ENCODE measurements around the gene RPP40. TPM values are rescaled to one million over a fixed set of nuclear protein-coding genes. Genes with fewer than 3 reads are reported as not detected.
A peak's percentile ranks its signal among the peaks of the same experiment; 100 is the strongest.
"Not testable (repeated sequence)": the region's sequence is repeated elsewhere in the genome, so short reads cannot be mapped to it uniquely, and the experiment has no call there.

RPP40 gene
- polyA plus RNA-seq, 4 donors: 2.2 to 10.6 (median 6.4) TPM

DNA sequence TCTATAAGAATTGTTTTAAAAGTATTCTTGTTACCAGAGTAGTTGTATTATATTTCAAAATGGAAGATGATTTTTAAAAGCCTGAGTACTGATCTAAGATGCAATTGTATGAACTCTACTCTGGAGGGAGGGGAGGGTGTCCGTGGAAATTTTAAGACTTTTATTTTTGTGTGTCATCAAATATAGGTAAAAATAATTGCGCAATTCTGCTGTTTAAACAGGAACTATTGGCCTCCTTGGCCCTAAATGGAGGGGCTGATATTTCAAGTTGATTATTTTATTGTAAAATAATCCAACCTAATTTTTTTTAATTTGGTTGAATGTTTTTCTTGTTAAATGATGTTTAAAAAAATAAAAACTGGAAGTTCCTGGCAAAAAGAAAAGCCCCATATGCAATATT is 38.1 kb upstream of the RPP40 start:
- no peak for DNase-seq
- Histone ChIP-seq H3K36me3 (ENCODE audit: control insufficient read depth in 3 of 3, insufficient read depth in 2 of 3, low read depth in 1 of 3, low read length in 3 of 3) (no peaks in the 10 kb centered on the region), H3K9me3 (ENCODE audit: control insufficient read depth in 2 of 2, insufficient read depth in 1 of 2, low read depth in 1 of 2, low read length in 1 of 2) (peaks cover 0 to 3% of the 10 kb centered on the region in 2 donors), H3K4me1 (ENCODE audit: control insufficient read depth in 3 of 3, insufficient read depth in 2 of 3, low read depth in 1 of 3, low read length in 2 of 3) (no peaks in the 10 kb centered on the region), H3K27ac (ENCODE audit: low read depth in 1 of 3, low read length in 2 of 3) (no peak overlapping the region), H3K27me3 (ENCODE audit: control insufficient read depth in 3 of 3, insufficient read depth in 3 of 3, low read length in 3 of 3) (no peaks in the 10 kb centered on the region), H3K4me3 (ENCODE audit: low read depth in 1 of 3, low read length in 3 of 3) (no peak overlapping the region)
- 32 to 52% (median 40%) methylated on average over 2 of the region's 2 CpGs for WGBS, 3 donors
- no peak for FAIRE-seq

DNA sequence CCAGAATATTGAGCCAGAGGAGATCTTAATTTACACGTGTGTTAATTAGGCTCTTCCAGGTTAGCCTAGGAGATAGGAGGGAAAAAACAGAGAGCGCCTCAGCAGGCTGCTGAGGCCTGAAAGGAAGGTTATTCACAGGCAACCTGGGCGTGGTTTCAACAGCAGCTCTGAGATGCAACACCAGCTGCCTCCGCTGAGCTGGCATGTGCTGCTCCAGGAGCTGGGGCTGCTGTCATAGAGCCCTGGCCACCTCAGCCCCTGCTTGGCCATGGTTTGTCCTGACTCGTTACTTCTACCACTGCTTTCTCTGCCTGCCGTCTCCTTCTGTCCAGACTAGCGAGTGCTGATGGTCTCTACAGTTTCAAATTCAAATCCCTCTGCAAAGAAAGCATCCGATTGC is 32.4 kb upstream of the RPP40 start:
- Histone ChIP-seq H3K36me3 (ENCODE audit: control insufficient read depth in 3 of 3, insufficient read depth in 2 of 3, low read depth in 1 of 3, low read length in 3 of 3) (no peaks in the 10 kb centered on the region), H3K4me3 (ENCODE audit: low read depth in 1 of 3, low read length in 3 of 3) (no peak overlapping the region), H3K27me3 (ENCODE audit: control insufficient read depth in 3 of 3, insufficient read depth in 3 of 3, low read length in 3 of 3) (no peaks in the 10 kb centered on the region), H3K4me1 (ENCODE audit: control insufficient read depth in 3 of 3, insufficient read depth in 2 of 3, low read depth in 1 of 3, low read length in 2 of 3) (no peaks in the 10 kb centered on the region), H3K9me3 (ENCODE audit: control insufficient read depth in 2 of 2, insufficient read depth in 1 of 2, low read depth in 1 of 2, low read length in 1 of 2) (no peaks in the 10 kb centered on the region), H3K27ac (ENCODE audit: low read depth in 1 of 3, low read length in 2 of 3) (no peak overlapping the region)
- DNase-seq (peak; percentile 42 to 61), FAIRE-seq (no peak)
- WGBS, 3 donors: 40 to 65% (median 50%) methylated on average over 8 of the region's 8 CpGs

DNA sequence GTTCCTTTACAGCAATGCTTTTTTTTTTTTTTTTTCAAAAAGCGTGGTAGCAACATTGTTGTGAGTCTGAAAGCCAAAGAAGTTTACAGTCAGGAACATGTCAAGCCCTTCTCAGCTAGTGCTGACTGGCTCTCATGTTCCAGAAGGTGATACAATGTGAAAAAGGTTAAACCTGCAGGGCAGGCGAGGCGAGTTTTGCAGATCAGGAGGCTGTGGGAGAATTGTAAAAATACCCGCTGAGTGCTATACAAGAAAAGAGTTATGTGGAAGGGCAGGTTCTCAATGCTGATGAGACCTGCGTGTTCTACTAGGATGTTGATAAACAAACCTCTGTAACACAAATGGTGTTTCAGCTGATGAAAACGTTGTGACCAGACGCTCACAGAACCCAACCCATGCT is 30.9 kb upstream of the RPP40 start:
- Histone ChIP-seq H3K27me3 (ENCODE audit: control insufficient read depth in 3 of 3, insufficient read depth in 3 of 3, low read length in 3 of 3) (no peaks in the 10 kb centered on the region), H3K4me1 (ENCODE audit: control insufficient read depth in 3 of 3, insufficient read depth in 2 of 3, low read depth in 1 of 3, low read length in 2 of 3) (no peaks in the 10 kb centered on the region), H3K27ac (ENCODE audit: low read depth in 1 of 3, low read length in 2 of 3) (no peak overlapping the region), H3K4me3 (ENCODE audit: low read depth in 1 of 3, low read length in 3 of 3) (no peak overlapping the region), H3K9me3 (ENCODE audit: control insufficient read depth in 2 of 2, insufficient read depth in 1 of 2, low read depth in 1 of 2, low read length in 1 of 2) (peaks cover 0 to 2% of the 10 kb centered on the region in 2 donors), H3K36me3 (ENCODE audit: control insufficient read depth in 3 of 3, insufficient read depth in 2 of 3, low read depth in 1 of 3, low read length in 3 of 3) (no peaks in the 10 kb centered on the region)
- 67 to 81% (median 70%) methylated on average over 7 of the region's 7 CpGs for WGBS, 3 donors
- no peak for DNase-seq
- FAIRE-seq: no peak

DNA sequence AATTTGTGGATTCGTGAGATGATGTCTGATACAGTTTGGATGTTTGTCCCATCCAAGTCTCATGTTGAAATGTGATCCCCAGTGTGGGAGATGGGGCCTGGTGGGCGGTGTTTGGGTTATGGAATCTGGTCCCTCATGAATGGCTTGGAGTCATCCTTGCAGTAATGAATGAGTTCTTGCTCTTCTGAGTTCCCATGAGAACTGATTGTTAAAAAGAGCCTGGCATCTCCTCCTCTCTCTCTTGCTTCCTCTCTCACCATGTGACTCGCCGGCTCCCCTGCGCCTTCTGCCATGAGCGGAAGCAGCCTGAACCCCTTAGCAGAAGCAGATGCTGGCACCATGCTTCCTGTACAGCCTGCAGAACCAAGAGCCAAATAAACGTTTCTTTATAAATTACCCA is 30.5 kb upstream of the RPP40 start:
- no peak overlapping the region for H3K27ac ChIP-seq (ENCODE audit: low read depth in 1 of 3, low read length in 2 of 3)

DNA sequence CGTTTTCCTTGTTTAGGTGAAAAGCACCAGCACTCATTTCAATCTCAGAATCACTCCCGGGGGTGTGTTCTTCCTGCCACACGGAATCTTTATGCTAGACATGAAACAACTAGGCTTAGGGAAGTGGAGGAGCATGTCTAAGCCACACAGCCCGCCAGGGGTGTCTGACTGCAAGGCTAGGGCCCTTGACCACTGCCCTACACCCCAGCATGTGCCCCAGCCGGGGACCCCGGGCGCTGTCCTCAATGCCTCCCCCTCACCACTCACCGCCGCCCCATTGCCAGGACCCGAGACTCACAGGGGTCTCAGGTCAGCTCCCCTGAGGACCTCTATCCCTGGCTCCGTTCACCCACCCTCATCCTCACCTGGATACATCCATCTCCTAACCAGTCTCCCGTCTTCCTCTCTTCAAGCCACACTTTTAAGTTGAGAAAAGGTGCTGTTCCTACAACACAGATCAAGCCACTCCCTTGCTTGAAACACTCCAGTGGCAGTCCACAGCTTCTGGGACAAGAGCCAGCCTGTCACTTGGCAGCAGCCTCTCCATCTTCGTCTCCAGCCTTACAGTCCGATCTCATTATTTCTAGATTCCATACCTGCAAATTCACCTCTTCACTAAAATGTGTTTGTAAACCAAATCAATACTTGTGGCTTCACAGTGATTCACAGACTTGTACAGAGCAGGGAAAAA is 29.5 kb upstream of the RPP40 start:
- not testable (repeated sequence) for H3K4me1 ChIP-seq (ENCODE audit: control insufficient read depth in 3 of 3, insufficient read depth in 2 of 3, low read depth in 1 of 3, low read length in 2 of 3); H3K9me3 ChIP-seq (ENCODE audit: control insufficient read depth in 2 of 2, insufficient read depth in 1 of 2, low read depth in 1 of 2, low read length in 1 of 2); DNase-seq; H3K27ac ChIP-seq (ENCODE audit: low read depth in 1 of 3, low read length in 2 of 3); H3K36me3 ChIP-seq (ENCODE audit: control insufficient read depth in 3 of 3, insufficient read depth in 2 of 3, low read depth in 1 of 3, low read length in 3 of 3); FAIRE-seq; H3K4me3 ChIP-seq (ENCODE audit: low read depth in 1 of 3, low read length in 3 of 3); H3K27me3 ChIP-seq (ENCODE audit: control insufficient read depth in 3 of 3, insufficient read depth in 3 of 3, low read length in 3 of 3)
- WGBS, 3 donors: 68 to 80% (median 80%) methylated on average over 8 to 14 of the region's 14 CpGs

More for the DNA sequence above, 30.5 kb upstream of the RPP40 start:
- WGBS, 3 donors: 70 to 79% (median 79%) methylated on average over 7 of the region's 7 CpGs
- FAIRE-seq: no peak
- H3K4me1 ChIP-seq (ENCODE audit: control insufficient read depth in 3 of 3, insufficient read depth in 2 of 3, low read depth in 1 of 3, low read length in 2 of 3): no peaks in the 10 kb centered on the region
- H3K9me3 ChIP-seq (ENCODE audit: control insufficient read depth in 2 of 2, insufficient read depth in 1 of 2, low read depth in 1 of 2, low read length in 1 of 2): peaks cover 0 to 2% of the 10 kb centered on the region in 2 donors
- H3K4me3 ChIP-seq (ENCODE audit: low read depth in 1 of 3, low read length in 3 of 3): no peak overlapping the region
- no peak for DNase-seq
- no peaks in the 10 kb centered on the region for H3K36me3 ChIP-seq (ENCODE audit: control insufficient read depth in 3 of 3, insufficient read depth in 2 of 3, low read depth in 1 of 3, low read length in 3 of 3)
- no peaks in the 10 kb centered on the region for H3K27me3 ChIP-seq (ENCODE audit: control insufficient read depth in 3 of 3, insufficient read depth in 3 of 3, low read length in 3 of 3)

DNA sequence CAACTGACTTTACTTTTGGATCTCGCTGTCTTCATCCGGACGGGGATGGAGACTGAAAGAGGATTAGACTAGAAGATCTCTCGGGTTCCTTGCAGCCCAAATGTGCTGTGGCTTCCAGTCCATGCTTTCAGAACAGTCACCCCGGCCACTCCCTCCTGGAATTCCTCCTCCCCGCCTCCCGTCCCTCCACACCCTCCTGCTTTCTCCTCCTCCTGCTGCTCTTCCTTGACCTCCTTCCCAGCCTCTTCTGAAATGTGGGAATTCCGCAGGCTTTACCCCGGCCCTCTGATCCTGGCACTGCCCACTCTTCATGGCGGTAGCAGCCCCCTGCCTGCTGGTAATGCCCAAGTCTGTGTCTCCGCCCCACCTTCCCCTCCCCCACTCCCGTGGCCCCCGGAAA is 28.9 kb upstream of the RPP40 start:
- H3K4me1 ChIP-seq (ENCODE audit: control insufficient read depth in 3 of 3, insufficient read depth in 2 of 3, low read depth in 1 of 3, low read length in 2 of 3); H3K9me3 ChIP-seq (ENCODE audit: control insufficient read depth in 2 of 2, insufficient read depth in 1 of 2, low read depth in 1 of 2, low read length in 1 of 2); H3K4me3 ChIP-seq (ENCODE audit: low read depth in 1 of 3, low read length in 3 of 3); FAIRE-seq; H3K27me3 ChIP-seq (ENCODE audit: control insufficient read depth in 3 of 3, insufficient read depth in 3 of 3, low read length in 3 of 3); H3K36me3 ChIP-seq (ENCODE audit: control insufficient read depth in 3 of 3, insufficient read depth in 2 of 3, low read depth in 1 of 3, low read length in 3 of 3); H3K27ac ChIP-seq (ENCODE audit: low read depth in 1 of 3, low read length in 2 of 3): not testable (repeated sequence)
- DNase-seq: peak in 1 of 2 donors; percentile 36
- WGBS, 3 donors: 35 to 52% (median 47%) methylated on average over 13 of the region's 13 CpGs

DNA sequence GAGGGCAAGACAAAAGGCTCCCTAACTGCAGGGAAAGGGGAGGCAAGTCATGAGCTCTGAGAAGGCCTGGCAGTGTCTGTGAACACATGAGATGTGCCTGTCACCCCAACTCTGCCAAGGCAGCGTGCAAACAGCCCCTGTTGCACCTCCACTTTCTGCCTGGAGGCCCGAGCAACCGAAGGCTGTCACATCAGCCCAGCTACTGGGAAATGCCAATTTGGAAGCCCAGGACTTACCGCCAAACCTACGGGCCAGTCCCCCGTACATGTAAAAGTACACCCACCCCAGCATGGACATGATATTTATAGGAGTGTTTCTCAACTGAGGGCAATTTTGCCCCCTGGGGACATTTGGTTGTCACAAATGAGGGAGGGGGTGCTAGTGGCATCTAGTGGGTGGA is 27.3 kb upstream of the RPP40 start:
- FAIRE-seq (no peak), DNase-seq (no peak)
- Histone ChIP-seq H3K27me3 (ENCODE audit: control insufficient read depth in 3 of 3, insufficient read depth in 3 of 3, low read length in 3 of 3) (no peaks in the 10 kb centered on the region), H3K9me3 (ENCODE audit: control insufficient read depth in 2 of 2, insufficient read depth in 1 of 2, low read depth in 1 of 2, low read length in 1 of 2) (peaks cover 0 to 2% of the 10 kb centered on the region in 2 donors), H3K27ac (ENCODE audit: low read depth in 1 of 3, low read length in 2 of 3) (no peak overlapping the region), H3K36me3 (ENCODE audit: control insufficient read depth in 3 of 3, insufficient read depth in 2 of 3, low read depth in 1 of 3, low read length in 3 of 3) (no peaks in the 10 kb centered on the region), H3K4me3 (ENCODE audit: low read depth in 1 of 3, low read length in 3 of 3) (no peak overlapping the region), H3K4me1 (ENCODE audit: control insufficient read depth in 3 of 3, insufficient read depth in 2 of 3, low read depth in 1 of 3, low read length in 2 of 3) (no peaks in the 10 kb centered on the region)
- 94 to 100% (median 98%) methylated on average over 6 of the region's 6 CpGs for WGBS, 3 donors

DNA sequence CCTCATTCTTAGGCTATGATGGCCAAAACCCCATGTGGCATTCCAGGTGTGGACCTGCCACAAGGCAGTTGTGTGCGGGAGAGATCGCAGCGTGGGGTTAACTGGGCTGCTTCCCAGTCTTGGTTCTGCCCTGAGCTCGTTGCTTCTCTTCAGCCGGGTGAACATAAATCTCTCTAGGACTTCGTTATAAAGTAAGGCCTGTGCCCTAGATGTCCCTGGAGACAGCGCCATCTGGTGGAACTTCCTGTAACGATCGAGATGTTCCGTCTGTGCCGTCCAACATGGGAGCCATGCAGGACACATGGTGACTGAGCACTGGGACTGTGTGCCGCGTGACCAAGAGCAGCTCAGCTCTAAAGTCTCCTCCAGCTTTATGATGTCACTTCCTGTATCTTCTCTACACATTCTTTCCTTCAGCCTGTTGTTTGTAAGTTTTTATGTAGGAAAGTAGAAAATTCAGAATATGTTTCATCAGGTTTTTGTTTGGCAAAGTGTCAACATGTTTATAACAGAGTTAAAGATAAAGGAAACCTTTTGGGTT is 26.8 kb upstream of the RPP40 start:
- H3K27ac ChIP-seq (ENCODE audit: low read depth in 1 of 3, low read length in 2 of 3): no peak overlapping the region
- no peaks in the 10 kb centered on the region for H3K27me3 ChIP-seq (ENCODE audit: control insufficient read depth in 3 of 3, insufficient read depth in 3 of 3, low read length in 3 of 3)
- peaks cover 0 to 2% of the 10 kb centered on the region in 2 donors for H3K9me3 ChIP-seq (ENCODE audit: control insufficient read depth in 2 of 2, insufficient read depth in 1 of 2, low read depth in 1 of 2, low read length in 1 of 2)
- H3K4me1 ChIP-seq (ENCODE audit: control insufficient read depth in 3 of 3, insufficient read depth in 2 of 3, low read depth in 1 of 3, low read length in 2 of 3): no peaks in the 10 kb centered on the region
- no peak for FAIRE-seq
- 30 to 41% (median 38%) methylated on average over 13 of the region's 13 CpGs for WGBS, 3 donors
- H3K36me3 ChIP-seq (ENCODE audit: control insufficient read depth in 3 of 3, insufficient read depth in 2 of 3, low read depth in 1 of 3, low read length in 3 of 3): no peaks in the 10 kb centered on the region
- DNase-seq: peak; percentile 69 to 89
- H3K4me3 ChIP-seq (ENCODE audit: low read depth in 1 of 3, low read length in 3 of 3): no peak overlapping the region

DNA sequence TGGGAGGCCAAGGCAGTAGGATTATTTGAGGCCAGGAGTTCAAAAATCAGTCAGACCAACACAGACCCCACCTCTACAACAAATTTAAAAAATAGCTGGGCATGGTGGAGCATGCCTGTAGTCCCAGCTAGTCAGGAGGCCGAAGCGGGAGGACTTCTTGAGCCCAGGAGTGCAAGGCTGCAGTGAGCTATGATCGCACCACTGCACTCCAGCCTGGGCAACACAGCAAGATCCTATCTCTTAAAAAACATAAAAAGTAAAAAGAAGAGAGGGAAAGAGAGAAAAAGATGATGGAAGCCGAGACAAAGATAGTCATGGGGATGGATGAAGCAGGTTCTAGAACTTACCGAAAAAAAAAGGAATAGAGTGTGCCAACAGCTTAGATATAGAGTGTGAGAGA is 25.8 kb upstream of the RPP40 start:
- Histone ChIP-seq H3K36me3 (ENCODE audit: control insufficient read depth in 3 of 3, insufficient read depth in 2 of 3, low read depth in 1 of 3, low read length in 3 of 3) (no peaks in the 10 kb centered on the region), H3K4me3 (ENCODE audit: low read depth in 1 of 3, low read length in 3 of 3) (no peak overlapping the region), H3K9me3 (ENCODE audit: control insufficient read depth in 2 of 2, insufficient read depth in 1 of 2, low read depth in 1 of 2, low read length in 1 of 2) (peaks cover 0 to 2% of the 10 kb centered on the region in 2 donors), H3K27me3 (ENCODE audit: control insufficient read depth in 3 of 3, insufficient read depth in 3 of 3, low read length in 3 of 3) (no peaks in the 10 kb centered on the region), H3K27ac (ENCODE audit: low read depth in 1 of 3, low read length in 2 of 3) (no peak overlapping the region), H3K4me1 (ENCODE audit: control insufficient read depth in 3 of 3, insufficient read depth in 2 of 3, low read depth in 1 of 3, low read length in 2 of 3) (no peaks in the 10 kb centered on the region)
- DNase-seq: no peak
- WGBS, 3 donors: 95 to 97% (median 97%) methylated on average over 5 of the region's 5 CpGs
- FAIRE-seq: no peak
